HCT116 (cell line): ENCODE measurements around the gene SIGLEC12.

Source experiments
- ATF3 ChIP-seq: IDR thresholded peaks from 2 replicates; pipeline ENCODE4 v1.6.1; 2012
- CTCF ChIP-seq, 3 experiments: fragments of 200-600 bp in 1 of 3; sonication (generic) in 1 of 3; IDR thresholded peaks in 2 of 3; conservative IDR thresholded peaks in 1 of 3; 2 replicates each; pipeline ENCODE4 v1.5.1; 2012 to 2017; ENCODE audit warnings: low read depth in 2 of 3, low read length in 2 of 3, antibody characterized with exemption in 1 of 3, borderline replicate concordance in 1 of 3, control low read depth in 1 of 3, mild to moderate bottlenecking in 1 of 3, mixed read lengths in 1 of 3, mixed run types in 1 of 3, moderate library complexity in 1 of 3; ENCODE audit not compliant: insufficient read depth in 1 of 3
- EZH2phosphoT487 ChIP-seq: fragments of 200-600 bp; IDR thresholded peaks from 2 replicates; pipeline ENCODE4 v1.6.1; 2018; ENCODE audit warnings: antibody characterized with exemption, borderline replicate concordance
- FOSL1 ChIP-seq: IDR thresholded peaks from 2 replicates; pipeline ENCODE4 v1.6.1; 2012; ENCODE audit warnings: low read depth
- POLR2A ChIP-seq: IDR thresholded peaks from 2 replicates; pipeline ENCODE4 v1.7.0; 2011; ENCODE audit warnings: borderline replicate concordance; ENCODE audit not compliant: insufficient read depth, insufficient read length; ENCODE audit errors: extremely low read depth
- POLR2AphosphoS5 ChIP-seq: IDR thresholded peaks from 2 replicates; pipeline ENCODE4 v1.6.1; 2011; ENCODE audit warnings: mild to moderate bottlenecking, low read depth, low read length, moderate library complexity
- TCF7L2 ChIP-seq: IDR thresholded peaks from 2 replicates; pipeline ENCODE4 v1.7.0; 2011; ENCODE audit warnings: borderline replicate concordance, inconsistent platforms; ENCODE audit not compliant: insufficient read depth, insufficient read length; ENCODE audit errors: extremely low read depth

DNA sequence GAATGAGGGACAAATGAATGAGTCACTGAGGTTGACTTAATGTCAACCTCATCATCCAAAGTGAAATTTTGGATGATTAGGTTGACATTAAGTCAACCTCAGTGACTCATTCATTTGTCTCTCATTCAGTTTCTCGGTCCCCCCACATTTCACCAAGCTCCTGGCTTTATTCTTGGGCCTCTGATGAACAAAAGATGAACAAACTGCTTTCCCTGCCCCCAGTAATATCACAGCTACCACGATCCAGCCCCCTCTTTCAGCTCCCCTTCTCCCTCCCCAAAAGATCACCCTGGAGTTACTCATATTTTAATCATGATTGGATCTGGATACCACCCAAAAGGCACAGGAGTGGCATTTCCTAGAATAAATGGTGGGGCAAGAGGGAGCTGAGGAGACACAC is 12.5 kb downstream of the SIGLEC12 start:
- TF ChIP-seq POLR2A (no peak), CTCF (IDR thresholded peaks at IDR 0.05 in 2 of 3, conservative IDR thresholded peaks at IDR 0.05 in 1 of 3; ENCODE audit: borderline replicate concordance in 1 of 3, insufficient read depth in 1 of 3, low read depth in 2 of 3, low read length in 2 of 3) (no peak), ATF3 (no peak), EZH2phosphoT487 (no peak), FOSL1 (no peak), POLR2AphosphoS5 (no peak), TCF7L2 (no peak)
